Amygdala (tissue), 56 donors: Measurements from ENCODE around the gene GNAS.
"Not testable (repeated sequence)": the region's sequence is repeated elsewhere in the genome, so short reads cannot be mapped to it uniquely, and the experiment has no call there.

Experiments
- DNase-seq, 56 donors: peaks; one replicate each; lab custom pipeline; 2025; lab: John Stamatoyannopoulos, UW

Gene GNAS

DNA sequence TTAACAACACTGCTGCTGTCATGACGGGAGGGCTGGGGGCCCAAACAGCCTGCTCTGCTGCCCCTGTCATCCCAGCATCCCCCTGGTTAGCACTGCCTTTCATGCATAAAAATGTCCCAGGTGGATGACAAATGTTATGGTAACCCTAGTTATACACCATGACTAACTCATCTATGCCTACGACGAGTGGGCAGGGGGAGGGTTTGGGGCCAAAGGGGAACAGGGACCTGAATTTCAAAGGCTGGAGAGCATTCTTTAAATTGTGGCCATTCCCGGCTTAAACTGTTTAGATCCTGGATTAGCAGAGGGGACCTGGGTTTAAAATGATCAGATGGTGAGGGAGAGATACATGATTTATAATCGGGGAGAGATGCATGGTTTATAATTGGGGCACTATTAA is 26.2 kb upstream of the GNAS start:
- DNase-seq, result no peak

- DNase-seq, result no peak
Measured at GRCh38 chr20:58828136-58828535, 24.4 kb upstream of the GNAS start.

DNA sequence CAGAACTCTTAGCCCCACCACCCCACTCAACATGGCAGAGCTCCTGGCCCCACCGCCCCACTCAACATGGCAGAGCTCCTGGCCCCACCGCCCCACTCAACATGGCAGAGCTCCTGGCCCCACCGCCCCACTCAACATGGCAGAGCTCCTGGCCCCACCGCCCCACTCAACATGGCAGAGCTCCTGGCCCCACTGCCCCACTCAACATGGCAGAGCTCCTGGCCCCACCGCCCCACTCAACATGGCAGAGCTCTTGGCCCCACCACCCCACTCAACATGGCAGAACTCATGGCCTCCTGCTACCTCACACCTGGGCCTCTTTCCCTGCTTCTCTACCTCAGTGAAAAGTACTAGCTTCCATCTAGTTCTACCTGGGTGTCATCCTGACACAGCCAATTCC is 23.7 kb upstream of the GNAS start:
- not testable (repeated sequence) for DNase-seq

GRCh38 chr20:58829531-58829941 is 23.0 kb upstream of the GNAS start:
- peak in 12 of 56 donors; percentile 3 to 27 (median 14) for DNase-seq

DNA sequence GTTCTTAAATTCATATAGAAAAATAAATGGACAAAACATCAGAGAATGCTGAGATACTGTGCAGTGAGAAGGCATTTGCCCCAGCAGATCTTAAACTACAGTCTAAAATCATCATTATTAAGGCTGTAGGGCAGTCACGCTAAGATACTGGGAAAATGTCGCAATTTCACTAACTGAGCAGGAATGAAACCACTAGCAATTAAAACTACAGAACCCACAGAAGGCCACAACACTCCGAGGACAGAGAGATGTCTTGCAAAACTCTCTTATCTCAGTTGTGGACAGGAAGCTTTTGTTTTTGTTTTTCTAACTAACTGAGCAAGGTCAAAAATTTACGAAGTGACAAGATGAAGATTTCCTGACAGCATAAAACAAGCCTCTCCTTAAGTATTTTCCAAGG is 20.1 kb upstream of the GNAS start:
- no peak for DNase-seq

GRCh38 chr20:58833921-58834320 is 18.6 kb upstream of the GNAS start:
- DNase-seq, result no peak

DNA sequence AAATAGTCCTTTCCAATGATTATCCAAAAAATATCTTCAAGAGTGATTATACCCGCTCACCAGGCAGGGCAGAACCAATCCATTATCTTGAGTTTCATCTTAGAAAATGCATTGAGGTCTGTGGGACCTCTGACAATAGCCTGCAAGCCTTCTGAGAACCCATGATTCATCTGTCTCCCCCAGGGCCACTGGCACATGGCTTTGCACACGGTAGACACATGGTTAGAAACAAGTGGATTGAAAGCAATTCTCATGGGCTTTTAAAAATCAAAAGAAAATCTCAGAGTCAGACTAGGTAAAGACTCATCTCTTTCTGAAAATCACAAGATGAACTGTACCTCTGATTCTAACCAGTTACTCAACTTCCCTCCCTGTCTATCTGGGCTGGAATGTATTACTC is 17.3 kb upstream of the GNAS start:
- DNase-seq, result no peak

GRCh38 chr20:58836616-58837204 is 15.8 kb upstream of the GNAS start:
- DNase-seq, result no peak

DNA sequence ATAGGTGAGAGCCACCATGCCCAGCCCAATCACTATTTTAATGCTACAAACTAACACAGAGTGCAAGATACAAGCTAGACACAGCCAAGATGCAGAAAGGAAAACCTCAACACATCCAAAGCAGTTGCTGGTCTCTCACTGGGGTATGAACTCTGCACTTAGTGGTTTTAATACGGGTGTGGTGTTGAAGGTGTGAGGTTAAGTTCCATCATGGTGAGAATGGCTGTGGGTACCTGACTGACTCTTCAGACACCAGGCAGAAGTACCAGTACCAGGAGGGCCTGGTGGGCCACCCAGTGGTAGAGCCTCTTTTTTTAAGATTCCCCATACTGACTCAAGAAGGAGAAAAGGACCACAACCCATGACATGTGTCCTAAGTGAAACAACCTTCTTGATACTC is 14.8 kb upstream of the GNAS start:
- DNase-seq, result no peak

GRCh38 chr20:58838174-58838573 is 14.3 kb upstream of the GNAS start:
- DNase-seq, result no peak

- DNase-seq, result peak in 15 of 56 donors; percentile 3 to 44 (median 19)
Measured at GRCh38 chr20:58839474-58839874, 13.0 kb upstream of the GNAS start.

DNA sequence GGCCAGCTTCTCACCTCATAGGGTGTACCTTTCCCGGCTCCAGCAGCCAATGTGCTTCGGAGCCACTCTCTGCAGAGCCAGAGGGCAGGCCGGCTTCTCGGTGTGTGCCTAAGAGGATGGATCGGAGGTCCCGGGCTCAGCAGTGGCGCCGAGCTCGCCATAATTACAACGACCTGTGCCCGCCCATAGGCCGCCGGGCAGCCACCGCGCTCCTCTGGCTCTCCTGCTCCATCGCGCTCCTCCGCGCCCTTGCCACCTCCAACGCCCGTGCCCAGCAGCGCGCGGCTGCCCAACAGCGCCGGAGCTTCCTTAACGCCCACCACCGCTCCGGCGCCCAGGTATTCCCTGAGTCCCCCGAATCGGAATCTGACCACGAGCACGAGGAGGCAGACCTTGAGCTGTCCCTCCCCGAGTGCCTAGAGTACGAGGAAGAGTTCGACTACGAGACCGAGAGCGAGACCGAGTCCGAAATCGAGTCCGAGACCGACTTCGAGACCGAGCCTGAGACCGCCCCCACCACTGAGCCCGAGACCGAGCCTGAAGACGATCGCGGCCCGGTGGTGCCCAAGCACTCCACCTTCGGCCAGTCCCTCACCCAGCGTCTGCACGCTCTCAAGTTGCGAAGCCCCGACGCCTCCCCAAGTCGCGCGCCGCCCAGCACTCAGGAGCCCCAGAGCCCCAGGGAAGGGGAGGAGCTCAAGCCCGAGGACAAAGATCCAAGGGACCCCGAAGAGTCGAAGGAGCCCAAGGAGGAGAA is 12.3 kb upstream of the GNAS start:
- DNase-seq, result no peak

GRCh38 chr20:58840816-58841538 is 11.5 kb upstream of the GNAS start:
- no peak for DNase-seq

GRCh38 chr20:58841539-58842264 is 10.8 kb upstream of the GNAS start:
- no peak for DNase-seq

GRCh38 chr20:58842276-58842675 is 10.2 kb upstream of the GNAS start:
- no peak for DNase-seq

DNA sequence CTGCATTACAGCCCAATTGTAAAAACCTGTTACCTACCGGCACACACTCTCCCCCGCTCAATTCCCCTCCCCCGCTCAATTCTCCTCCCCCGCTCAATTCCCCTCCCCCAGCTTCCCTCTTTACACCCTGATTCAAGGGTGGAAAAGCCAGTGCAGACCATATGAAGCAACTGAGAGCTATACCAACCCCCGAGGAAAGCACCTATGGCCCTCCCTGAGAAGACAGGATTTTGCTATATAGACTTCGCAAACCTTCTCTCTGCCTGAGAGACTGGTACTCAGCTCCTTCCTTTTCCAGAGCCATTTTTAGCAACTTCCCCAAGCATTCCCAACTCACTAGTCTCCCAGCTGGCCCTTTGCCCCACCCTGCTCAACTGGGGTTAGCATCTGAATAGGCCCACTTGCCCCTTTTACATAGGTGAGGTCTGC is 9.4 kb upstream of the GNAS start:
- no peak for DNase-seq

- no peak for DNase-seq
Measured at GRCh38 chr20:58845706-58846105, 6.8 kb upstream of the GNAS start.

DNA sequence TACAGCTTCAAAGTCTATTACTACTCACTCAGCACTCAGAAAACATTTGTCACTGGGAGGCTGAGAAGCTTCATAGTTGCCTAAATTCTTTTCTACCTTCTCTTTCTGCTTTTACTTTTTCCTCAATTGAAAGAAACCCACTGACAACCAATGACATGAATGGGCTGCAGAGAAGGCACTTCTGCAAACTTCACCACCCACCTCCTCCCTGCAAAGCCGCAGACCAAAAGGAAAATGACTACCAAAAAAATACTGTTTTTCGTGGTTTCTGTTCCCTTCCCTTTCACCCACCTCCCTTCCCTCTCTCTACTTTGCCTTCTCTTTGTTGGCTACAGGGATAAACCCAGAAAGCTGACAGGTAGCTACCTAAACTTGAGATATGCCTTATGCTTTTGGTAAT is 5.1 kb upstream of the GNAS start:
- no peak for DNase-seq

- DNase-seq, result peak in 46 of 56 donors; percentile 9 to 76 (median 40)
Measured at GRCh38 chr20:58850693-58851174, 1.8 kb upstream of the GNAS start, which contains the start of gene GNAS-AS1. TSS of gene GNAS-AS1 (minus strand) at chr20:58850902.

- no peak for DNase-seq
Measured at GRCh38 chr20:58851221-58851968, 1.1 kb upstream of the GNAS start.
